ENCODE data around the gene GBP6.
"Not testable (repeated sequence)": the region's sequence is repeated elsewhere in the genome, so short reads cannot be mapped to it uniquely, and the experiment has no call there.

GBP6 gene

GRCh38 chr1:89396902-89397301 lies 33.0 kb downstream of the GBP6 start:
- ATAC-seq (no peak), DNase-seq (no peak)
- Mint-ChIP-seq H3K27ac (no peak overlapping the region), H3K4me1 (no peaks in the 10 kb centered on the region), H3K9me3 (peaks cover 18 to 25% of the 10 kb centered on the region in 2 donors), H3K27me3 (no peaks in the 10 kb centered on the region), H3K4me3 (no peak overlapping the region)

GRCh38 chr1:89405275-89405929 lies 41.5 kb downstream of the GBP6 start:
- no peaks in the 10 kb centered on the region for H3K27me3 Mint-ChIP-seq
- H3K9me3 Mint-ChIP-seq = peaks cover 8 to 14% of the 10 kb centered on the region in 2 donors
- H3K4me3 Mint-ChIP-seq = no peak overlapping the region
- H3K4me1 Mint-ChIP-seq = peaks cover 19% of the 10 kb centered on the region
- no peak for ATAC-seq
- H3K27ac Mint-ChIP-seq = no peak overlapping the region
- no peak for DNase-seq

GRCh38 chr1:89407360-89407759 lies 43.5 kb downstream of the GBP6 start:
- H3K27ac Mint-ChIP-seq = peak overlapping the region; percentile 35 to 85
- H3K27me3 Mint-ChIP-seq = no peaks in the 10 kb centered on the region
- H3K4me1 Mint-ChIP-seq = peaks cover 19% of the 10 kb centered on the region
- ATAC-seq (peak; percentile 53), DNase-seq (no peak)
- H3K4me3 Mint-ChIP-seq = peak overlapping the region; percentile 57 to 74
- peaks cover 0 to 14% of the 10 kb centered on the region in 2 donors for H3K9me3 Mint-ChIP-seq

DNA sequence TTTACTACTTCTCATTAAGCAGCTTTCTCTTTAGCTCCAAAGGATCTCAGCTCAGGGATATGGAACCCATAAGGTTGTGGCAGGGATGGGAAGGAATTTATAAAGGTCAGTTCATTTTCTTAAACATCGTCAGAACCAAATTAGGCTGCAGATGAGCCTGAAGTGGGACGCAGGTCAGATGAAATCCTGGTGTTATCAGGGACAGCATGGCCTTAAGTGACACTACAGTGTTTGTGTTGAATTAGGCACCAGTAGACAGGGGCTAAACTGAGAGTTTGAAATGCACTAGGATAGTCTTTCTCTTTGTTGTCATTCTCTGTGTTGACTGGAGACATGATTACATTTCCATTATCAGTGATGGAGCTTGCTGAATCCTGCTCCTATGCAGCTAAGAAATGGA lies 43.9 kb downstream of the GBP6 start:
- peak overlapping the region; percentile 57 to 74 for H3K4me3 Mint-ChIP-seq
- peaks cover 0 to 12% of the 10 kb centered on the region in 2 donors for H3K9me3 Mint-ChIP-seq
- H3K27ac Mint-ChIP-seq = peak overlapping the region; percentile 35 to 85

GRCh38 chr1:89425056-89425455 lies 61.2 kb downstream of the GBP6 start:
- DNase-seq = no peak
- peaks cover 30% of the 10 kb centered on the region for H3K27me3 Mint-ChIP-seq
- H3K9me3 Mint-ChIP-seq = no peaks in the 10 kb centered on the region
- no peak for ATAC-seq
- no peaks in the 10 kb centered on the region for H3K4me1 Mint-ChIP-seq
- peak overlapping the region in 1 of 2 donors; percentile 59 for H3K27ac Mint-ChIP-seq
- no peak overlapping the region for H3K4me3 Mint-ChIP-seq

More for the DNA sequence above, 43.9 kb downstream of the GBP6 start:
- ATAC-seq, DNase-seq, H3K27me3 Mint-ChIP-seq: not testable (repeated sequence)
- peaks cover 19% of the 10 kb centered on the region for H3K4me1 Mint-ChIP-seq

GRCh38 chr1:89429062-89429461 lies 65.2 kb downstream of the GBP6 start:
- no peak for DNase-seq

DNA sequence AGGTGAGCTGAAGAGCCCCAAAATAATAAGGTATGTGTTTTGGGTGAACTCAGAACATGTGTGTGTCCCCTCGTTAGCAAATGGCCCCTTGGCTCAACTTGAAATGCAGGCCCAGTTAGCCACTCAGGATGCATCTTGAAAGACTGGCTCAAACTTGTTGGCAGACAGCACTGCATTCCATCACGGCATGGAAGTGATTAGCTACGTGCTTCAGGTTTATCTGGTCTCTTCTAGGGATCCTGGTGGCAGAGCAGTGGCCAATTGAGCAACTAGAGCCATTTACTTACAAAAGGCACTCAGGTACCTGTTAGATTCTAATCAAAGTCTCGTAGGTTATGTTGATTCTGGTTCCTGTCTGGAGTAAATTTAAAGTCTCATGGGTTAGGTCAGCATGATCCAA lies 65.8 kb downstream of the GBP6 start:
- not testable (repeated sequence) for H3K4me3 Mint-ChIP-seq

More at GRCh38 chr1:89429062-89429461, 65.2 kb downstream of the GBP6 start:
- H3K4me3 Mint-ChIP-seq = no peak overlapping the region
- no peaks in the 10 kb centered on the region for H3K4me1 Mint-ChIP-seq
- H3K27me3 Mint-ChIP-seq = peaks cover 20% of the 10 kb centered on the region
- H3K9me3 Mint-ChIP-seq = no peaks in the 10 kb centered on the region
- H3K27ac Mint-ChIP-seq = no peak overlapping the region
- ATAC-seq = peak; percentile 42

GRCh38 chr1:89433421-89433820 lies 69.6 kb downstream of the GBP6 start:
- Mint-ChIP-seq H3K27ac (no peak overlapping the region), H3K4me3 (no peak overlapping the region), H3K4me1 (no peaks in the 10 kb centered on the region), H3K9me3 (peaks cover under 1 to 1% of the 10 kb centered on the region in 2 donors), H3K27me3 (peaks cover 6% of the 10 kb centered on the region)
- no peak for ATAC-seq
- DNase-seq = no peak

More for the DNA sequence above, 65.8 kb downstream of the GBP6 start:
- not testable (repeated sequence) for DNase-seq, H3K9me3 Mint-ChIP-seq, ATAC-seq, H3K27ac Mint-ChIP-seq, H3K4me1 Mint-ChIP-seq
- peaks cover 20% of the 10 kb centered on the region for H3K27me3 Mint-ChIP-seq

GRCh38 chr1:89434058-89434780 lies 70.4 kb downstream of the GBP6 start:
- not testable (repeated sequence) for H3K9me3 Mint-ChIP-seq, H3K27me3 Mint-ChIP-seq, H3K4me3 Mint-ChIP-seq, H3K27ac Mint-ChIP-seq, H3K4me1 Mint-ChIP-seq
- DNase-seq (peak in 1 of 2 donors; percentile 48), ATAC-seq (peak; percentile 99)

All from stimulated activated naive CD8-positive, alpha-beta T cell treated with anti-CD3 and anti-CD28 coated beads, Interleukin-15, amount 100 ng/mL, for 72 hours (primary cell).